HCT116 (cell line): ENCODE measurements around the gene TBC1D13. TPM values are rescaled to one million over a fixed set of nuclear protein-coding genes. Genes with fewer than 3 reads are reported as not detected.

Experiments
- ATAC-seq: fragments of 200-7000 bp; cut with Tn5 transposase; 2 replicates; pipeline ENCODE4 v1.9.1; 2020; ENCODE audit warnings: mild to moderate bottlenecking, moderate library complexity
- BruUV-seq: library from RNA; stranded (reverse); fragments of 400-500 nt; replicated peaks from 2 replicates; lab custom pipeline; 2021; lab: Mats Ljungman, UMichigan
- CTCF ChIA-PET: fragments of 300-600 bp; sonication (Branson Sonifier 250); formaldehyde crosslinking; loops from one replicate; lab custom pipeline; 2021; ENCODE audit warnings: antibody characterized with exemption; lab: Charles Lee
- POLR2A ChIA-PET: fragments of 300-600, 350-600 bp; sonication (Branson Sonifier 250); formaldehyde crosslinking; loops from one replicate; lab custom pipeline; 2021; ENCODE audit warnings: antibody characterized with exemption; lab: Charles Lee
- RAD21 ChIA-PET, 2 experiments: fragments of 300-600 bp; sonication (Branson Sonifier 250); formaldehyde crosslinking; loops; one replicate each; lab custom pipeline; 2023; ENCODE audit warnings: low total read pairs in 2 of 2; ENCODE audit not compliant: uncharacterized antibody in 2 of 2, unreplicated experiment in 2 of 2, low non-redundant PET in 1 of 2; lab: Charles Lee
- DNase-seq: peaks from one replicate; pipeline ENCODE4 v3.0.0-alpha.2; 2010; ENCODE audit warnings: low read depth, low spot score
- H2AFZ ChIP-seq: fragments of 200-600 bp; shearing (Covaris generic), sonication (generic); 2 replicates; pipeline ENCODE4 v1.6.1; 2017; ENCODE audit warnings: low read depth, mixed run types, mixed read lengths, antibody characterized with exemption, low read length; ENCODE audit not compliant: poor library complexity, severe bottlenecking
- H3K27ac ChIP-seq: 2 replicates; pipeline ENCODE4 v1.5.1; 2012; ENCODE audit warnings: low read depth, low read length
- H3K27me3 ChIP-seq: fragments of 200-600 bp; sonication (generic); 2 replicates; pipeline ENCODE4 v1.6.1; 2016; ENCODE audit warnings: mixed run types, low read length, mixed read lengths; ENCODE audit not compliant: insufficient read depth
- H3K36me3 ChIP-seq, 2 experiments: fragments of 200-500 bp in 1 of 2; fragments of 200-600 bp in 1 of 2; sonication (Bioruptor generic) in 1 of 2; sonication (generic) in 1 of 2; 2 replicates each; pipeline versions ENCODE4 v1.5.1 to v1.6.1; 2014 to 2016; ENCODE audit warnings: low read length in 2 of 2, inconsistent platforms in 1 of 2, mixed read lengths in 1 of 2, mixed run types in 1 of 2; ENCODE audit not compliant: insufficient read depth in 2 of 2, control insufficient read depth in 1 of 2
- H3K4me1 ChIP-seq, 2 experiments: fragments of 200-600 bp in 1 of 2; sonication (generic) in 1 of 2; 2 replicates each; pipeline versions ENCODE4 v1.5.1 to v1.6.1; 2012 to 2017; ENCODE audit warnings: low read length in 2 of 2, inconsistent platforms in 1 of 2, mild to moderate bottlenecking in 1 of 2, mixed read lengths in 1 of 2, mixed run types in 1 of 2, moderate library complexity in 1 of 2; ENCODE audit not compliant: insufficient read depth in 2 of 2, control insufficient read depth in 1 of 2
- H3K4me2 ChIP-seq: fragments of 200-600 bp; sonication (generic); 2 replicates; pipeline ENCODE4 v1.6.1; 2017; ENCODE audit warnings: mixed run types, low read length, mixed read lengths
- H3K4me3 ChIP-seq, 2 experiments: fragments of 200-600 bp in 1 of 2; sonication (generic) in 1 of 2; replicated peaks in 1 of 2; 2 replicates each; pipeline ENCODE4 v1.5.1; 2011 to 2016; ENCODE audit warnings: low read length in 2 of 2, control low read depth in 1 of 2, low read depth in 1 of 2, mild to moderate bottlenecking in 1 of 2, mixed read lengths in 1 of 2, mixed run types in 1 of 2
- H3K79me2 ChIP-seq: fragments of 200-600 bp; sonication (generic); 2 replicates; pipeline ENCODE4 v1.6.1; 2017; ENCODE audit warnings: mild to moderate bottlenecking, mixed run types, low read length, moderate library complexity, mixed read lengths; ENCODE audit not compliant: insufficient read depth
- H3K9ac ChIP-seq: fragments of 200-600 bp; sonication (generic); 2 replicates; pipeline ENCODE4 v1.6.1; 2016; ENCODE audit warnings: low read length, mixed read lengths
- H3K9me2 ChIP-seq: fragments of 200-600 bp; sonication (generic), shearing (Covaris generic); 2 replicates; pipeline ENCODE4 v1.6.1; 2017; ENCODE audit warnings: mixed run types, mild to moderate bottlenecking, moderate library complexity; ENCODE audit not compliant: insufficient read depth
- H3K9me3 ChIP-seq, 2 experiments: fragments of 200-500 bp in 1 of 2; fragments of 200-600 bp in 1 of 2; sonication (Bioruptor generic) in 1 of 2; sonication (generic) in 1 of 2; 2 replicates each; pipeline ENCODE4 v1.6.1; 2014 to 2017; ENCODE audit warnings: low read length in 2 of 2, mixed read lengths in 2 of 2, inconsistent platforms in 1 of 2, low read depth in 1 of 2, mild to moderate bottlenecking in 1 of 2, mixed run types in 1 of 2, moderate library complexity in 1 of 2; ENCODE audit not compliant: control insufficient read depth in 1 of 2, insufficient read depth in 1 of 2
- H4K20me1 ChIP-seq: fragments of 200-600 bp; sonication (generic), shearing (Covaris generic); 2 replicates; pipeline ENCODE4 v1.6.1; 2017; ENCODE audit warnings: mixed run types, mild to moderate bottlenecking, moderate library complexity; ENCODE audit not compliant: insufficient read depth
- ATF3 ChIP-seq: IDR thresholded peaks from 2 replicates; pipeline ENCODE4 v1.6.1; 2012
- CBX3 ChIP-seq: IDR thresholded peaks from 2 replicates; pipeline ENCODE4 v1.6.1; 2012; ENCODE audit warnings: low read depth
- CEBPB ChIP-seq: IDR thresholded peaks from 2 replicates; pipeline ENCODE4 v1.6.1; 2012; ENCODE audit warnings: low read depth
- ELF1 ChIP-seq: IDR thresholded peaks from 2 replicates; pipeline ENCODE4 v1.6.1; 2012; ENCODE audit warnings: low read depth, borderline replicate concordance
- EZH2 ChIP-seq: fragments of 200-600 bp; sonication (generic); IDR thresholded peaks from 2 replicates; pipeline ENCODE4 v1.6.1; 2017; ENCODE audit warnings: antibody characterized with exemption, mixed run types
- EZH2phosphoT487 ChIP-seq: fragments of 200-600 bp; IDR thresholded peaks from 2 replicates; pipeline ENCODE4 v1.6.1; 2018; ENCODE audit warnings: antibody characterized with exemption, borderline replicate concordance
- FOSL1 ChIP-seq: IDR thresholded peaks from 2 replicates; pipeline ENCODE4 v1.6.1; 2012; ENCODE audit warnings: low read depth
- POLR2A ChIP-seq: IDR thresholded peaks from 2 replicates; pipeline ENCODE4 v1.7.0; 2011; ENCODE audit warnings: borderline replicate concordance; ENCODE audit not compliant: insufficient read depth, insufficient read length; ENCODE audit errors: extremely low read depth
- RAD21 ChIP-seq: IDR thresholded peaks from 2 replicates; pipeline ENCODE4 v1.6.1; 2012; ENCODE audit warnings: low read depth, mild to moderate bottlenecking
- REST ChIP-seq: IDR thresholded peaks from 2 replicates; pipeline ENCODE4 v1.6.1; 2012; ENCODE audit warnings: low read depth
- SIN3A ChIP-seq: IDR thresholded peaks from 2 replicates; pipeline ENCODE4 v1.6.1; 2012; ENCODE audit warnings: low read depth
- SRF ChIP-seq: IDR thresholded peaks from 2 replicates; pipeline ENCODE4 v1.6.1; 2012; ENCODE audit warnings: low read depth
- YY1 ChIP-seq: IDR thresholded peaks from 2 replicates; pipeline ENCODE4 v1.6.1; 2011; ENCODE audit warnings: low read length, low read depth, moderate library complexity, mild to moderate bottlenecking; ENCODE audit not compliant: insufficient replicate concordance; ENCODE audit errors: extremely low read depth
- ZNF274 ChIP-seq: fragments of 200-500 bp; sonication (Bioruptor generic); IDR thresholded peaks from 2 replicates; pipeline ENCODE4 v1.6.1; 2014; ENCODE audit warnings: mild to moderate bottlenecking, low read depth, low read length, inconsistent platforms
- intact Hi-C: fragments of 100-400 bp; cut with micrococcal nuclease; formaldehyde crosslinking; loops from 2 replicates; pipeline ENCODE4 v1.10.0; 2022
- total RNA-seq: library from RNA; stranded (reverse); gene quantifications from one replicate; pipeline ENCODE4 v1.2.1, GENCODE V29; 2021; ENCODE audit not compliant: unreplicated experiment

Gene TBC1D13
- total RNA-seq, 1 experiment from 2014 or later = 17.5 TPM

- no peak for ATAC-seq
- intact Hi-C loops = no loop called here
- H3K9me2 ChIP-seq = no peaks in the 10 kb centered on the region
- H3K36me3 ChIP-seq = no peaks in the 10 kb centered on the region
- H3K4me1 ChIP-seq = no peaks in the 10 kb centered on the region
- H3K9me3 ChIP-seq = no peaks in the 10 kb centered on the region
- H4K20me1 ChIP-seq = no peaks in the 10 kb centered on the region
- no peak overlapping the region for H3K4me2 ChIP-seq
- H3K9ac ChIP-seq = no peak overlapping the region
- CTCF ChIA-PET = interaction anchor here (1.3 kb wide), 1 partner anchor 9 kb away, joined by 3 read pairs; no protein-coding TSS in a partner anchor
- TF ChIP-seq CBX3 (no peak), ATF3 (no peak), POLR2A (no peak), REST (no peak), EZH2 (no peak), FOSL1 (no peak), CEBPB (no peak), YY1 (no peak), EZH2phosphoT487 (no peak), ZNF274 (no peak), RAD21 (no peak), SRF (no peak), SIN3A (no peak), ELF1 (no peak)
- no peaks in the 10 kb centered on the region for H3K27me3 ChIP-seq
- no peak overlapping the region for H3K27ac ChIP-seq
- POLR2A ChIA-PET = no interaction called here
- no peak overlapping the region for H3K4me3 ChIP-seq
- no peak for DNase-seq
- RAD21 ChIA-PET = no interaction called here
- no peak overlapping the region for H2AFZ ChIP-seq
- no TSS peak for BruUV-seq
- no peaks in the 10 kb centered on the region for H3K79me2 ChIP-seq
These were observed 44.7 kb upstream of the TBC1D13 start for GRCh38 chr9:128742401-128742800.
